PFSK-1 (cell line): Measurements from ENCODE around the gene MRPL55.

ENCODE experiments used
- FOXP2 ChIP-seq: optimal IDR thresholded peaks from 2 replicates; pipeline ENCODE3; 2011; ENCODE audit warnings: borderline replicate concordance, control low read depth, inconsistent platforms; ENCODE audit not compliant: insufficient read depth; ENCODE audit errors: extremely low read length, extremely low read depth
- POLR2AphosphoS5 ChIP-seq: IDR thresholded peaks from 2 replicates; pipeline ENCODE4 v1.6.1; 2012; ENCODE audit warnings: low read depth, mild to moderate bottlenecking, control low read depth, low read length, moderate library complexity
- REST ChIP-seq, 2 experiments: IDR thresholded peaks; 2 replicates each; pipeline versions ENCODE4 v1.6.1 to v1.8.0; 2011 to 2012; ENCODE audit warnings: low read depth in 2 of 2, low read length in 2 of 2, control low read depth in 1 of 2, inconsistent platforms in 1 of 2, mild to moderate bottlenecking in 1 of 2, moderate library complexity in 1 of 2; ENCODE audit not compliant: insufficient read depth in 1 of 2
- SIN3A ChIP-seq: IDR thresholded peaks from 2 replicates; pipeline ENCODE4 v1.6.1; 2012; ENCODE audit warnings: mild to moderate bottlenecking, low read length, moderate library complexity, borderline replicate concordance; ENCODE audit not compliant: insufficient read depth
- TAF1 ChIP-seq: IDR thresholded peaks from 2 replicates; pipeline ENCODE4 v1.6.1; 2012; ENCODE audit warnings: low read length, control low read depth, borderline replicate concordance; ENCODE audit not compliant: insufficient read depth

MRPL55 gene

GRCh38 chr1:228148935-228149405 is 39.9 kb upstream of the MRPL55 start:
- TF ChIP-seq POLR2AphosphoS5 (no peak), SIN3A (no peak), FOXP2 (no peak), REST (IDR thresholded peaks at IDR 0.05; ENCODE audit: insufficient read depth in 1 of 2, low read depth in 2 of 2, low read length in 2 of 2) (no peak), TAF1 (no peak)

- TF ChIP-seq SIN3A (no peak), POLR2AphosphoS5 (no peak), TAF1 (no peak), REST (IDR thresholded peaks at IDR 0.05; ENCODE audit: insufficient read depth in 1 of 2, low read depth in 2 of 2, low read length in 2 of 2) (no peak), FOXP2 (no peak)
Measured at GRCh38 chr1:228148196-228148861, 39.2 kb upstream of the MRPL55 start.

GRCh38 chr1:228147768-228148167 is 38.7 kb upstream of the MRPL55 start:
- TF ChIP-seq FOXP2: no peak
- no peak for TF ChIP-seq POLR2AphosphoS5
- TF ChIP-seq SIN3A: no peak
- TF ChIP-seq REST (IDR thresholded peaks at IDR 0.05; ENCODE audit: insufficient read depth in 1 of 2, low read depth in 2 of 2, low read length in 2 of 2): no peak
- no peak for TF ChIP-seq TAF1

- TF ChIP-seq FOXP2 (no peak), SIN3A (no peak)
Measured at GRCh38 chr1:228147151-228147693, 38.1 kb upstream of the MRPL55 start.

GRCh38 chr1:228146417-228147150 is 37.5 kb upstream of the MRPL55 start:
- TF ChIP-seq FOXP2 (no peak), POLR2AphosphoS5 (no peak), TAF1 (no peak), REST (IDR thresholded peaks at IDR 0.05; ENCODE audit: insufficient read depth in 1 of 2, low read depth in 2 of 2, low read length in 2 of 2) (no peak), SIN3A (no peak)
